HCT116 (cell line): Measurements from ENCODE around the gene ETS1. TPM values are rescaled to one million over a fixed set of nuclear protein-coding genes. Genes with fewer than 3 reads are reported as not detected.

Experiments
- ATAC-seq: fragments of 200-7000 bp; cut with Tn5 transposase; 2 replicates; pipeline ENCODE4 v1.9.1; 2020; ENCODE audit warnings: mild to moderate bottlenecking, moderate library complexity
- BruUV-seq: library from RNA; stranded (reverse); fragments of 400-500 nt; replicated peaks from 2 replicates; lab custom pipeline; 2021; lab: Mats Ljungman, UMichigan
- CTCF ChIA-PET: fragments of 300-600 bp; sonication (Branson Sonifier 250); formaldehyde crosslinking; loops from one replicate; lab custom pipeline; 2021; ENCODE audit warnings: antibody characterized with exemption; lab: Charles Lee
- POLR2A ChIA-PET: fragments of 300-600, 350-600 bp; sonication (Branson Sonifier 250); formaldehyde crosslinking; loops from one replicate; lab custom pipeline; 2021; ENCODE audit warnings: antibody characterized with exemption; lab: Charles Lee
- RAD21 ChIA-PET, 2 experiments: fragments of 300-600 bp; sonication (Branson Sonifier 250); formaldehyde crosslinking; loops; one replicate each; lab custom pipeline; 2023; ENCODE audit warnings: low total read pairs in 2 of 2; ENCODE audit not compliant: uncharacterized antibody in 2 of 2, unreplicated experiment in 2 of 2, low non-redundant PET in 1 of 2; lab: Charles Lee
- DNase-seq: peaks from one replicate; pipeline ENCODE4 v3.0.0-alpha.2; 2010; ENCODE audit warnings: low read depth, low spot score
- H2AFZ ChIP-seq: fragments of 200-600 bp; shearing (Covaris generic), sonication (generic); 2 replicates; pipeline ENCODE4 v1.6.1; 2017; ENCODE audit warnings: low read depth, mixed run types, mixed read lengths, antibody characterized with exemption, low read length; ENCODE audit not compliant: poor library complexity, severe bottlenecking
- H3K27ac ChIP-seq: 2 replicates; pipeline ENCODE4 v1.5.1; 2012; ENCODE audit warnings: low read depth, low read length
- H3K27me3 ChIP-seq: fragments of 200-600 bp; sonication (generic); 2 replicates; pipeline ENCODE4 v1.6.1; 2016; ENCODE audit warnings: mixed run types, low read length, mixed read lengths; ENCODE audit not compliant: insufficient read depth
- H3K36me3 ChIP-seq, 2 experiments: fragments of 200-500 bp in 1 of 2; fragments of 200-600 bp in 1 of 2; sonication (Bioruptor generic) in 1 of 2; sonication (generic) in 1 of 2; 2 replicates each; pipeline versions ENCODE4 v1.5.1 to v1.6.1; 2014 to 2016; ENCODE audit warnings: low read length in 2 of 2, inconsistent platforms in 1 of 2, mixed read lengths in 1 of 2, mixed run types in 1 of 2; ENCODE audit not compliant: insufficient read depth in 2 of 2, control insufficient read depth in 1 of 2
- H3K4me1 ChIP-seq, 2 experiments: fragments of 200-600 bp in 1 of 2; sonication (generic) in 1 of 2; 2 replicates each; pipeline versions ENCODE4 v1.5.1 to v1.6.1; 2012 to 2017; ENCODE audit warnings: low read length in 2 of 2, inconsistent platforms in 1 of 2, mild to moderate bottlenecking in 1 of 2, mixed read lengths in 1 of 2, mixed run types in 1 of 2, moderate library complexity in 1 of 2; ENCODE audit not compliant: insufficient read depth in 2 of 2, control insufficient read depth in 1 of 2
- H3K4me2 ChIP-seq: fragments of 200-600 bp; sonication (generic); 2 replicates; pipeline ENCODE4 v1.6.1; 2017; ENCODE audit warnings: mixed run types, low read length, mixed read lengths
- H3K4me3 ChIP-seq, 2 experiments: fragments of 200-600 bp in 1 of 2; sonication (generic) in 1 of 2; replicated peaks in 1 of 2; 2 replicates each; pipeline ENCODE4 v1.5.1; 2011 to 2016; ENCODE audit warnings: low read length in 2 of 2, control low read depth in 1 of 2, low read depth in 1 of 2, mild to moderate bottlenecking in 1 of 2, mixed read lengths in 1 of 2, mixed run types in 1 of 2
- H3K79me2 ChIP-seq: fragments of 200-600 bp; sonication (generic); 2 replicates; pipeline ENCODE4 v1.6.1; 2017; ENCODE audit warnings: mild to moderate bottlenecking, mixed run types, low read length, moderate library complexity, mixed read lengths; ENCODE audit not compliant: insufficient read depth
- H3K9ac ChIP-seq: fragments of 200-600 bp; sonication (generic); 2 replicates; pipeline ENCODE4 v1.6.1; 2016; ENCODE audit warnings: low read length, mixed read lengths
- H3K9me2 ChIP-seq: fragments of 200-600 bp; sonication (generic), shearing (Covaris generic); 2 replicates; pipeline ENCODE4 v1.6.1; 2017; ENCODE audit warnings: mixed run types, mild to moderate bottlenecking, moderate library complexity; ENCODE audit not compliant: insufficient read depth
- H3K9me3 ChIP-seq, 2 experiments: fragments of 200-500 bp in 1 of 2; fragments of 200-600 bp in 1 of 2; sonication (Bioruptor generic) in 1 of 2; sonication (generic) in 1 of 2; 2 replicates each; pipeline ENCODE4 v1.6.1; 2014 to 2017; ENCODE audit warnings: low read length in 2 of 2, mixed read lengths in 2 of 2, inconsistent platforms in 1 of 2, low read depth in 1 of 2, mild to moderate bottlenecking in 1 of 2, mixed run types in 1 of 2, moderate library complexity in 1 of 2; ENCODE audit not compliant: control insufficient read depth in 1 of 2, insufficient read depth in 1 of 2
- H4K20me1 ChIP-seq: fragments of 200-600 bp; sonication (generic), shearing (Covaris generic); 2 replicates; pipeline ENCODE4 v1.6.1; 2017; ENCODE audit warnings: mixed run types, mild to moderate bottlenecking, moderate library complexity; ENCODE audit not compliant: insufficient read depth
- CBX3 ChIP-seq: IDR thresholded peaks from 2 replicates; pipeline ENCODE4 v1.6.1; 2012; ENCODE audit warnings: low read depth
- EGR1 ChIP-seq: IDR thresholded peaks from 2 replicates; pipeline ENCODE4 v1.6.1; 2012; ENCODE audit warnings: low read depth
- REST ChIP-seq: IDR thresholded peaks from 2 replicates; pipeline ENCODE4 v1.6.1; 2012; ENCODE audit warnings: low read depth
- intact Hi-C: fragments of 100-400 bp; cut with micrococcal nuclease; formaldehyde crosslinking; loops from 2 replicates; pipeline ENCODE4 v1.10.0; 2022
- total RNA-seq: library from RNA; stranded (reverse); gene quantifications from one replicate; pipeline ENCODE4 v1.2.1, GENCODE V29; 2021; ENCODE audit not compliant: unreplicated experiment
- TF ChIP-seq, protein P1 (sequence below): IDR thresholded peaks from 2 replicates; pipeline ENCODE4 v1.6.1; 2012
- TF ChIP-seq, protein P2 (sequence below), 3 experiments: fragments of 200-600 bp in 1 of 3; sonication (generic) in 1 of 3; IDR thresholded peaks in 2 of 3; conservative IDR thresholded peaks in 1 of 3; 2 replicates each; pipeline ENCODE4 v1.5.1; 2012 to 2017; ENCODE audit warnings: low read depth in 2 of 3, low read length in 2 of 3, antibody characterized with exemption in 1 of 3, borderline replicate concordance in 1 of 3, control low read depth in 1 of 3, mild to moderate bottlenecking in 1 of 3, mixed read lengths in 1 of 3, mixed run types in 1 of 3, moderate library complexity in 1 of 3; ENCODE audit not compliant: insufficient read depth in 1 of 3

ETS1 gene
- total RNA-seq, 1 experiment from 2014 or later, result 9.2 TPM

DNA sequence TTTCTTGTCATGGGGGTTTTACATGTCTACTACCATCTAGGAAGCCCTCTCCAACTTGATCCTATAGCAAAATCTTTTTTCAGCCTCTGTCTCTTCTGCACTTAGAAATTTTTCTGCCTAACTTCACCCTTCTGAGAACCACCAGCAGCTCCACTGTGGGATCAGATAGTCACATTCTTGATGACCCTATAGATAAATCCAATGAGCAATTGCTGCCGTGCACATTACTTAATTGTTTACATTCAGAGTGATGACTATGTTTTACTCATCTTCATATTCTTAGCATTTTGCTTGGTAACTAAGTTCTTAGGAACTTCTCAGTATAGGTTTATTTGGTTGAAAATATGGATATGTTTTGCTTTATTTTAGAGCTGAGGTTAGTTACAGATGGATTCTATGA, 12.4 kb upstream of the ETS1 start:
- H3K9ac ChIP-seq, result no peak overlapping the region
- no peaks in the 10 kb centered on the region for H3K9me3 ChIP-seq
- BruUV-seq, result no TSS peak
- H3K27me3 ChIP-seq, result peaks cover 62% of the 10 kb centered on the region
- ChIA-PET CTCF (no interaction called here), POLR2A (no interaction called here), RAD21 (no interaction called here)
- intact Hi-C loops, result no loop called here
- H3K4me3 ChIP-seq, result no peak overlapping the region
- no peak overlapping the region for H2AFZ ChIP-seq
- H3K9me2 ChIP-seq, result no peaks in the 10 kb centered on the region
- H3K4me1 ChIP-seq, result no peaks in the 10 kb centered on the region
- no peaks in the 10 kb centered on the region for H3K36me3 ChIP-seq
- no peaks in the 10 kb centered on the region for H4K20me1 ChIP-seq
- no peaks in the 10 kb centered on the region for H3K79me2 ChIP-seq
- ATAC-seq (no peak), DNase-seq (no peak)
- no peak overlapping the region for H3K4me2 ChIP-seq
- H3K27ac ChIP-seq, result no peak overlapping the region
- TF ChIP-seq, protein P1, sequence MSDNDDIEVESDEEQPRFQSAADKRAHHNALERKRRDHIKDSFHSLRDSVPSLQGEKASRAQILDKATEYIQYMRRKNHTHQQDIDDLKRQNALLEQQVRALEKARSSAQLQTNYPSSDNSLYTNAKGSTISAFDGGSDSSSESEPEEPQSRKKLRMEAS, result no peak
- no peak for TF ChIP-seq EGR1
- TF ChIP-seq, protein P2, sequence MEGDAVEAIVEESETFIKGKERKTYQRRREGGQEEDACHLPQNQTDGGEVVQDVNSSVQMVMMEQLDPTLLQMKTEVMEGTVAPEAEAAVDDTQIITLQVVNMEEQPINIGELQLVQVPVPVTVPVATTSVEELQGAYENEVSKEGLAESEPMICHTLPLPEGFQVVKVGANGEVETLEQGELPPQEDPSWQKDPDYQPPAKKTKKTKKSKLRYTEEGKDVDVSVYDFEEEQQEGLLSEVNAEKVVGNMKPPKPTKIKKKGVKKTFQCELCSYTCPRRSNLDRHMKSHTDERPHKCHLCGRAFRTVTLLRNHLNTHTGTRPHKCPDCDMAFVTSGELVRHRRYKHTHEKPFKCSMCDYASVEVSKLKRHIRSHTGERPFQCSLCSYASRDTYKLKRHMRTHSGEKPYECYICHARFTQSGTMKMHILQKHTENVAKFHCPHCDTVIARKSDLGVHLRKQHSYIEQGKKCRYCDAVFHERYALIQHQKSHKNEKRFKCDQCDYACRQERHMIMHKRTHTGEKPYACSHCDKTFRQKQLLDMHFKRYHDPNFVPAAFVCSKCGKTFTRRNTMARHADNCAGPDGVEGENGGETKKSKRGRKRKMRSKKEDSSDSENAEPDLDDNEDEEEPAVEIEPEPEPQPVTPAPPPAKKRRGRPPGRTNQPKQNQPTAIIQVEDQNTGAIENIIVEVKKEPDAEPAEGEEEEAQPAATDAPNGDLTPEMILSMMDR (IDR thresholded peaks at IDR 0.05 in 2 of 3, conservative IDR thresholded peaks at IDR 0.05 in 1 of 3; ENCODE audit: borderline replicate concordance in 1 of 3, insufficient read depth in 1 of 3, low read depth in 2 of 3, low read length in 2 of 3), result no peak
- no peak for TF ChIP-seq REST
- no peak for TF ChIP-seq CBX3
